Omental fat pad (tissue), 4 donors: ENCODE results near the gene TMOD3. TPM values are rescaled to one million over a fixed set of nuclear protein-coding genes. Genes with fewer than 3 reads are reported as not detected.
A peak's percentile ranks its signal among the peaks of the same experiment; 100 is the strongest.

Experiments used
- ATAC-seq: fragments of 150-250 bp; one replicate; pipeline ENCODE4 v1.9.1; 2016; ENCODE audit warnings: mild to moderate bottlenecking, moderate library complexity; ENCODE audit not compliant: low FRiP score
- DNase-seq: peaks from one replicate; pipeline ENCODE4 v3.0.0-alpha.2; 2019; ENCODE audit warnings: low spot score
- CTCF ChIP-seq, 3 donors: fragments of 450-650 bp; IDR thresholded peaks; one replicate each; pipeline ENCODE4 v1.5.1; 2016 to 2017; ENCODE audit warnings: antibody characterized with exemption in 3 of 3, mild to moderate bottlenecking in 3 of 3, moderate library complexity in 2 of 3
- total RNA-seq, 4 donors: library from RNA; depleted of rRNA; stranded (reverse); fragments of >200 nt; gene quantifications; one replicate each; pipeline ENCODE4 v1.1.0, GENCODE V29; 2016

Gene TMOD3
- total RNA-seq, 4 donors from 2014 or later, result 25.7 to 47.0 (median 37.3) TPM

- DNase-seq (no peak), ATAC-seq (peak; percentile 84)
- TF ChIP-seq CTCF (IDR thresholded peaks at IDR 0.05), result no peak
Observed at GRCh38 chr15:51874751-51875644, 45.5 kb downstream of the TMOD3 start.

GRCh38 chr15:51876169-51876568, 46.7 kb downstream of the TMOD3 start:
- no peak for TF ChIP-seq CTCF (IDR thresholded peaks at IDR 0.05)
- ATAC-seq (no peak), DNase-seq (no peak)

DNA sequence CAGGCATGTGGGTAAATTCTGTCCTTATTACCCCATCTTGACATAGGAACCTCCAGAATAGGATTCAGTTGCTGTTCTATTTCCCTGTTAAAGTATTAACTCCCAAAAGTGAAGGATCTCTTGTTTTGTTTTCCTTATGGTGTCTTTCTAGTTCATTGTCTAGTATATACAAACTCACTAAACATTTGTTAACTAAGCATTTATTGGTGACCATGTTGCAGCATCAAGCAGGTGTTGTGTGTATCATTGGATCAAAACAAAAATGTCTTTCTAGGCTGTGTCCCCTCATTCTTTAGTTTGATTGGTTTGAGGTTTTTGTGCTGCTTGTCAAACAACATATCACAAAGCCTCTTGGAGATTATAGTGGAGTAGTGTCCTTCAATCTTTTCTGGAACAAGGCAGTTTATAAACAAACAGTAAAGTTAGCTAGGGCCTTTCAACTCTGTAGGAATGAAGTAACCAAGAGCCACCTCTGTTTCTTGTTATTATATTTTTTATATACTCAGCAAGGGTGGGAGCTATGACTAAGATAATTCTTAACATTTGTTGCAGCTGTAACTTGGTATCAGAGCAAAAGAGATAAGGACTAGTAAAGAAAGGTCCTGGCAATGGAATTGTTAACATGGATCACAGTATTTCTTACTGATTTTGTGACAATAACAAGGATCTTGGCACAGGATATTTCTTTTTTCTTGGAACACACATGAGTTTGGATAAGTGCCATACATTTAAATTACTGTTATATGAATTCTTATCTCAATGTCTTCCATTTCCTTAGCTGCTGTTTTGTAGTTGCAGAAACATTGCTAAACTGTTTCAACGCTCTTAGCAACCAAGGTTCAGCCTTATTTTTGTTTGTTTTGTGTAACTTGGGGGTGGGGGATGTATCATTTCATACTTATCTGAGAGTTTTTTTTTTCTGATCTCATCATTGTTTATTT, 49.3 kb downstream of the TMOD3 start:
- no peak for DNase-seq
- peak; percentile 35 for ATAC-seq
- TF ChIP-seq CTCF (IDR thresholded peaks at IDR 0.05), result no peak

DNA sequence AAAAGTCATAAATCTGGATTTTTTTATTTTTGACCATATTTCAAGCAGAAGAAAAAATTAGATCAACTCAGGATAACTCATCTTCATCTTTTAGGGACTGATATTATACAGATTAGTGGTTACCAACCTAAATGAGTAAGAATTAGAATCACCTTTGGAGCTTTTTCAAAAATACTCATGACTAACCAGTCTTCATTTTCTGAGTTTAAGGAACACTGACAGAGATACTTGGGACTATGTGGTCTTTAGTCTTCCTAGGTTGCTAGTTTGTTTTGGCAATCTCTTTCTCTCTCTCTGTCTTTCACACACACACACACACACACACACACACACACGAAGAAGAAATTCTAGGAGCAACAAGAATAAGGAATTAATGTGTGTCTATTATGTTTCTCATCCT, 50.1 kb downstream of the TMOD3 start:
- ATAC-seq (peak; percentile 21), DNase-seq (no peak)
- no peak for TF ChIP-seq CTCF (IDR thresholded peaks at IDR 0.05)

DNA sequence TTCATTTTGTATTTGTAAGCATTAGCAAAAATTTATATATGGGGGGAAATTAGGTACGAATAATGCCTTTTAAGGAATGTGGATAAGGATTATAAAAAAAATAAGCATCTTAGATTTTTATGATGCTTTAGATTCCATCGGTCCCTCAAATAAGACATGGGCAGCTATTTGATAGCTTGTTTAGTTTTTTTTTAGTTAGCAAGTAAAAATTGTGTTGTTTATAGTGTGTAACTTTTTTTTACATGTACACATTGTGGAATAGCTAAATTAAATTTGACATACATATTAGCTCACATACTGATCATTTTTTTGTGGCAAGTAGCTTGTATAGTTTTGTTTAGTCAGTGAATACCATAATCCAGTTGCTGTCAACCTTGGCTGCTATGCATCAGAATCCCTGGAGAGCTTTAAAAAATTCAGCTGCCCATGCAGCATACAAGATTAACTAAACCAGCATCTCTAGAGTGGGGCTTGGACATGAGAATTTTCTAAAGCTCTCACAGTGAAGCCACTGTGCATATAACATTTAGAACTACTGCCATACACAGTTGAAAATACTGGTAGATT, 53.9 kb downstream of the TMOD3 start:
- ATAC-seq, result no peak
- no peak for DNase-seq
- TF ChIP-seq CTCF (IDR thresholded peaks at IDR 0.05), result no peak

DNA sequence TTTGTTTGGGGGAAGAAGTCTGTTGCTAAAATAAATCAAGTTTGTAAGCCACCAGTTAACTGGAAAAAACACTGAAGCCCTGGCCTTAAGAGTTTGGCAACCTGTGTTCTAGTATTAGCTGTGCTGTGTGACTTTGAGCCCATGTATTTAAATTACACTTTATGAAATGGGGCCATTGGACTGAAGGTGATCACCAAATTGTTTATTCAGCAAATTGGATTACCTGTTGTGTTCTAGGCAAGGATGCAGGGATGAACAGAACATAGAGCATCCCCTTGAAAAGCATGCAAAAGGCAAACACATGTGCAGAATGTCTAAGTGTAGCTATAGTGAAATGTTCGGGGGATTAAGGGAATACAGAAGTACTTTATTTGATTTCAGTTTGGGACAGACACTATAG, 54.6 kb downstream of the TMOD3 start:
- TF ChIP-seq CTCF (IDR thresholded peaks at IDR 0.05), result no peak
- ATAC-seq (no peak), DNase-seq (no peak)
